AG04449 (cell line): ENCODE data around the gene DCST2.

ENCODE experiments used
- CTCF ChIA-PET: fragments of 350-600 bp; formaldehyde crosslinking; extraction: SDS; loops from one replicate; lab custom pipeline; 2021; ENCODE audit warnings: antibody characterized with exemption; lab: Yijun Ruan, JAX
- POLR2A ChIA-PET: fragments of 400-600, 350-600 bp; formaldehyde crosslinking; extraction: SDS; loops from one replicate; lab custom pipeline; 2020; ENCODE audit warnings: antibody characterized with exemption, inconsistent platforms; lab: Yijun Ruan, JAX
- DNase-seq: peaks from one replicate; pipeline ENCODE4 v3.0.0-alpha.2; 2010; ENCODE audit warnings: low read depth, low spot score
- H3K4me3 ChIP-seq: 2 replicates; pipeline ENCODE4 v1.5.1; 2011; ENCODE audit warnings: low read depth, mild to moderate bottlenecking, control low read depth, low read length
- CTCF ChIP-seq: IDR thresholded peaks from one replicate; pipeline ENCODE4 v1.5.1; 2011; ENCODE audit warnings: mild to moderate bottlenecking, moderate library complexity, low read length, control low read depth, inconsistent platforms; ENCODE audit not compliant: insufficient read depth; ENCODE audit errors: missing control alignments

Gene DCST2

GRCh38 chr1:155023627-155024026 lies 10.0 kb downstream of the DCST2 start:
- no peak for TF ChIP-seq CTCF
- ChIA-PET CTCF (interaction anchor here (0.8 to 10.5 kb wide), 5 partner anchors 19 to 63 kb away, joined by 3 to 244 read pairs (median 9); partner anchors contain the start of genes LENEP and ZBTB7B), POLR2A (no interaction called here)
- DNase-seq: no peak
- H3K4me3 ChIP-seq: no peak overlapping the region

GRCh38 chr1:155022927-155023236 lies 10.7 kb downstream of the DCST2 start:
- CTCF ChIA-PET: interaction anchor here (0.9 to 10.5 kb wide), 7 partner anchors 20 to 78 kb away, joined by 3 to 244 read pairs (median 4); partner anchors contain the start of genes ADAM15, LENEP and ZBTB7B
- TF ChIP-seq CTCF: no peak
- DNase-seq: no peak
- POLR2A ChIA-PET: no interaction called here
- H3K4me3 ChIP-seq: no peak overlapping the region

GRCh38 chr1:155022136-155022926 lies 11.2 kb downstream of the DCST2 start:
- DNase-seq: no peak
- no peak for TF ChIP-seq CTCF
- no peak overlapping the region for H3K4me3 ChIP-seq
- CTCF ChIA-PET: interaction anchor here (0.9 to 10.5 kb wide), 9 partner anchors 9 to 77 kb away, joined by 3 to 244 read pairs (median 4); partner anchors contain the start of genes ADAM15, LENEP, PBXIP1 and ZBTB7B
- POLR2A ChIA-PET: no interaction called here

- no peak for TF ChIP-seq CTCF
- no peak overlapping the region for H3K4me3 ChIP-seq
- CTCF ChIA-PET: interaction anchor here (0.7 to 10.5 kb wide), 15 partner anchors 9 to 192 kb away, joined by 3 to 244 read pairs (median 5); partner anchors contain the start of genes ADAM15, DCST1, DCST2 and KRTCAP2
- POLR2A ChIA-PET: interaction anchor here (1.5 kb wide), 1 partner anchor 49 kb away, joined by 5 read pairs; the partner anchor contains the start of gene SHC1
- DNase-seq: no peak
These were observed 14.0 kb downstream of the DCST2 start for GRCh38 chr1:155019377-155020245.

- TF ChIP-seq CTCF: no peak
- DNase-seq: no peak
- ChIA-PET POLR2A (interaction anchor here (1.5 kb wide), 1 partner anchor 48 kb away, joined by 5 read pairs; the partner anchor contains the start of gene SHC1), CTCF (interaction anchor here (1.0 to 10.5 kb wide), 17 partner anchors 9 to 174 kb away, joined by 3 to 244 read pairs (median 7); partner anchors contain the start of genes ADAM15, DCST1, DCST2 and KRTCAP2)
- no peak overlapping the region for H3K4me3 ChIP-seq
These were observed 14.8 kb downstream of the DCST2 start for GRCh38 chr1:155018617-155019348.
